Thymus (tissue), 2 donors: ENCODE results near the gene STK10. TPM values are rescaled to one million over a fixed set of nuclear protein-coding genes. Genes with fewer than 3 reads are reported as not detected.

Experiments
- polyA plus RNA-seq: library from polyadenylated mRNA; stranded (reverse); fragments of 200-250 nt; gene quantifications from one replicate; pipeline ENCODE4 v1.2.3, GENCODE V29; 2013
- total RNA-seq: library from RNA; stranded (reverse); fragments of 120-200 nt; gene quantifications from one replicate; pipeline ENCODE4 v1.2.4, GENCODE V29; 2013
- donor health status: healthy.

The STK10 gene
- total and polyA plus RNA-seq, 2 donors: 22.0 to 44.9 TPM

Other genes with a start within 250 kb of the STK10 start
- 27.5 TPM for gene FBXW11, start 181.6 kb downstream of the STK10 start, total RNA-seq
- 12.5 TPM for gene FBXW11, start 181.6 kb downstream of the STK10 start, polyA plus RNA-seq
- not detected for gene EFCAB9, start 5.9 kb upstream of the STK10 start, total RNA-seq
- not detected for gene EFCAB9, start 5.9 kb upstream of the STK10 start, polyA plus RNA-seq
- 13.2 TPM for gene UBTD2, start 95.5 kb upstream of the STK10 start, total RNA-seq
- 17.8 TPM for gene UBTD2, start 95.5 kb upstream of the STK10 start, polyA plus RNA-seq